ENCODE data around the gene AGRP.

AGRP gene

DNA sequence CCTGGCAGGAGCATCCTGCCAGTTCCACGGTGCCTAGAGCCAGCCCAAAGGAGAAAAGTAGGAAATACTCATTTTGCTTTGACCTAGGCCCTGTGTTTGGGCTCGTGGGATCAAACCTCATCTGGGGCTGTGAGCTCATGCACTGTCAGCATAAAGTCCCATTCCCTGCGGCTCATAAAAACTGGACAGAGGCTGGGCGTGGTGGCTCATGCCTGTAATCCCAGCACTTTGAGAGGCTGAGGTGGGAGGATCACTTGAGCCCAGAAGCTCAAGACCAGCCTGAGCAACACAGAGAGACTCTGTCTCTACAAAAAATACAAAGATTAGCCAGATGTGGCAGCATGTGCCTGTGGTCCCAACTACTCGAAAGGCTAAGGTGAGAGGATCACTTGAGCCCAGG lies 20.3 kb downstream of the AGRP start:
- no peak for DNase-seq

GRCh38 chr16:67462279-67462655 lies 21.1 kb downstream of the AGRP start:
- no peak for DNase-seq

GRCh38 chr16:67461600-67462278 lies 21.6 kb downstream of the AGRP start:
- DNase-seq = peak in 2 of 4 experiments; percentile 21 to 26

DNA sequence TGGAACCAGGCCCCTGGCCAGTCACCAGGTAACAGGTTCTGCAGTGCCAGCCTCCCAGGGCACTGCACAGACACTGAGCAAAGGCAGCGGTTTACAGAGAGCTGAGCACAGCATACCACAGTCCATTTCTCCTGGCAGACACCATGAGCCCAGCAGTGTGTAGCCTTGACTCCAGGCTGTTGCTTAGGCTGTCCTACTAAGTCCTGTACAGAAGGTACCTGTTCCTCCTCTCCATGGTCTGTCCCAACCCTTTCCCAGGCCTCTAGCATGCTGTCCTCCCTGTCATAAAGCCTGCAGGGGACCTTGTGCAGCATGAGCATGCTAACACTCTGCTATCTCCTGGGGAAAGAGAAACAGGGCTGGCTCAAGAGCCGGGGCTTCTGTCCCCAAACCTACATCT lies 22.4 kb downstream of the AGRP start:
- DNase-seq = no peak

DNA sequence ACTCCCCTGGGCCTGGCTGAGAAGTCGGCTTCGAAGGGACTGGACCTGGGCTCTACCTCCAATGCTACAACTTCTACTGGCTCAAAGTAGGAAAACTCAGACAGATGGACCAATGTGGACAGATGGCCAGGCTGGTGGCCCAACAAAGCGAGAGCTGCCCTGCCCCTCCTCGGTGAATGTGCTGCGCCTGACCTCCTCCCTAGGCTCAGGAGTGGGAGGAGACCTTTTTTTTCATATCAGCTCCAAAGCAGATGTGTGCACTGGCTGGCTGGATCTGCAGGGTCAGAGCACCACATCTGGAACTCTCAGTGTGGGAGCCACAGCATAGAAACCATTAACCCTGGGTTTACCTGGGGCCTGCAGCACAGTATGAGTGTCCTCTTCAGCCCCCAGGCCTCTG lies 23.2 kb downstream of the AGRP start:
- DNase-seq = no peak

- no peak for DNase-seq
Observed at GRCh38 chr16:67459861-67460150, 23.5 kb downstream of the AGRP start.

DNA sequence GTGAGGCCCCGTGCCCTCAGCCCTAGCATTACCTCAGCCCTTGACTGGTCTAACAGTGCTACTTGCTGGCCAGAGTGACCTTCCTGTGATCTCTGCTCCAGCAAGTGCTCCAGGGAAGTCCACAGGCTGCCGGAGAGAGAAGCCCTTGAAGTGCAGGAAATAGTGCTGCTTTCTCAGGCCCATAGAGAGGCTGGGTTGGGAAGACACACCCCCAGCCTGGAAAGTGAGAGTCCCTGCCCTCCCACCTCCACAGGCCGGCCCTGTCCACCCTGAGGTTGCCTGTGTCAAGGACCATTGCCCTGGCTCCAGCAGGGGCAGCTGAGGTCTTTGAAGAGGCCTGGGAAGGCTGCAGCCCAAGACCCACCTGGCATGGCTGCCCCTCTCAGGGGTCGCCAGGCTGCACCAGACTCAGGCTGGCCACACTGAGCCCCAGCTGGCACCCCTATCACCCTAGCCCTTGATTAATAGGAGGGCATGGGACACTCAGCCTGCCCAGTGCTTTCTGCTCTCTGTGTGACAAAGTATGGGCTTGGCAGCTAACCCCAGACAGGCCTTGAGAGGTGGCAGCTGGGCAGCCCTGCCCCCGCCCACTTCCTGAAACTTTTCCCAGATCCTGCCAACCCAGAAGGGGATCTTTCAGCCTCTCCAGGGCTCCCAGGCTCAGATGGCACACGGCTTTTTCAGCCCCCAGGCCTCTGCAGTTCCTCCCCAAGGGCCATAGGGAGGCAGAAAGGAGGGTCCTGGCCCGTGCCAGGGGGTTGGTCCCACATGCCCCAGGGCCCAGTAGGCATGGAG lies 24.1 kb downstream of the AGRP start:
- peak in 1 of 4 experiments; percentile 36 for DNase-seq

DNA sequence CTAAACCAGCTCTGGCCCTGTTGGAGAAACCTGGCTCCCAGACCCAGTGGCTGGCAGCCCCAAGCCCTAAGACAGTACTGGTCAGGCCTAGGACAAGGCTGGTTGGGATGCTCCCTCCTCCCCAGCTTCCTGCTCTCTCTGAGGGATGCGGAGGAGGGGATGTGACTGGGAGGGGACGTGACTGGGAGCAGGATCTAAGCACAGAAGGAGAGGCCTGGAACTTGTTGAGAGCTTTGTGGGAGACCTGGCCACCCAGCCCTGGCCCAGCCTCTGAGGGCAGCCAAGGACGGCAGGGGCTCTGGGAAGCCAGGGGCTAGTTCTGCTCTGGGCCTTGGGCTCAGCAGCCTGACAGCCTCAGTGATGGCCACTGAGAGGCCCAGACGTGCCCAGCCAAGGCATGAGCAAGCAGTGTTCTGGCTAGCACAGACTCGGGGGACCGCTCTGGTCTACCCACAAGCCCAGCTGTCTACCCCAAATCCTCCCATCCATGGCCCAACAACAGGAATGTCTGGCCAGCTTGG lies 25.2 kb downstream of the AGRP start:
- DNase-seq = no peak

DNA sequence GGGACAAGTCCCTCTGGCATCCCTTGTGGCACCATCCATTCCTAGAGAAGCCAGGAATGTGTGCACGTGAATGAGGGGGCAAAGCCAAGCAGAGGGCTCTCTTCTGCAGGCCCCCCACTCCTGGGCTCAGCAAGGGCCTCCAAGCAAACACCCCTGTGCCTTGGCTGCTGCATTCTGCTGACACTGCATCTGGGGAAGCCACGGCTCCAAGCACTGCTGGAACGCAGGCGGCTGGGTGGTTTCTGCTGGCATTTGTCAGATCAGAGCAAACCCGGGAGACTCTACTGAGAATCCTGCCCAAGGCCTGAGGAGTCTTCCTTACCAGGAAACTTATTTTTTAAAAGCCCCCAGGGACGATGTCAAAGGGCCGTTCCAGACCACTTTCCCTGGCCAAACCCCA lies 25.7 kb downstream of the AGRP start:
- DNase-seq = no peak

DNA sequence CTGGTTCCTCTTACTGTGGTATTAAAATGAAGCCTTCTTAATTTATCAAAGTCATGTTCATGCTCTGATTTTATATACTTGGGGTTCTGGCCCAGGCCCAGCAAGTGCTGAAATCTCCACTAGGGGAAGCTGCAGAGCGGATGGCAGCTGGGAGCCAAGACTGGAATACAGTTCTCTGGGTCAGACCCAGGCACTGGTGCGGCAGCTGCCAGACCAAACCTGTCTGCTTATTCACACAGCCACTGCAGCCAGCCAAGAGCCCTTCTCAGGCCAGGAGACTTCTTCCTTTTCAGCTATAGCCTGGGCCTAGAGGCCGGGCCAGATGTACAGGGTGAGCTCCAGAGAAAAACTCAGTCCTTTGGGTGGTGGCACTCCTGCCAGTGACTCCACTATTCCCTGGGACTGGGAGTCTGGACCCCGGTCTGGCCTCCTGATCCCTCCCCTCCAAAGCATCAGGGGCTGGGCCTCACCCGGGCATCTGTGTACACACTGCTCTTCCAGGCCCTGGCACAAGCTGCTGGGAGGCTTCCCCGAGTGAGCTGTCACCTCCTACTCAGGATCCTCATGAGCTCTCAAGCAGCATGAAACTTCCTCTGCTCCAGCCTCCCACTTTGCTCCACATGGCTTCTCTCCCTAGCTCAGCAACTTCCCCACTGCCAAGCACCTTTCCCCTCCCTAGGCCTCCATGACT lies 26.8 kb downstream of the AGRP start:
- DNase-seq = peak; percentile 46 to 81 (median 72)

DNA sequence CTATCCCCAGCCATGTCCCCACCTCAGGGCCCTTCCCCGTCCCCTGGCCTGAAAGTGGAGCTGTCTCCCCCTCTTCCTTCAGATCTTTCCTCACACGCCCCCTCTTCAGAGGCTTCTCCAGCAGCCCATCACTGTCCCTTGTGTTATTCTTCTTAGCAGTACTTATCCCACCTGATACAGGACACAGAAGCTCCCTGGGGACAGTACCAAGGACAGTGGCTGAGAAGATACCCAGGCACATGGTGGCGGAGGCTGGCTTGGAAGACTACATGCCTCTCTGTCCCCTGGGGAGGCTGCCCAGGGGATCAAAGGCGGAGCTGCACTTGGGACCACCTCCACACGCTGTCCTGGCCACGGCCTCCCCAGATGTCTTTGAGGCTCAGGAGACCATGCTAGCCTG lies 28.5 kb downstream of the AGRP start:
- no peak for DNase-seq

GRCh38 chr16:67454104-67454503 lies 29.2 kb downstream of the AGRP start:
- DNase-seq = no peak

DNA sequence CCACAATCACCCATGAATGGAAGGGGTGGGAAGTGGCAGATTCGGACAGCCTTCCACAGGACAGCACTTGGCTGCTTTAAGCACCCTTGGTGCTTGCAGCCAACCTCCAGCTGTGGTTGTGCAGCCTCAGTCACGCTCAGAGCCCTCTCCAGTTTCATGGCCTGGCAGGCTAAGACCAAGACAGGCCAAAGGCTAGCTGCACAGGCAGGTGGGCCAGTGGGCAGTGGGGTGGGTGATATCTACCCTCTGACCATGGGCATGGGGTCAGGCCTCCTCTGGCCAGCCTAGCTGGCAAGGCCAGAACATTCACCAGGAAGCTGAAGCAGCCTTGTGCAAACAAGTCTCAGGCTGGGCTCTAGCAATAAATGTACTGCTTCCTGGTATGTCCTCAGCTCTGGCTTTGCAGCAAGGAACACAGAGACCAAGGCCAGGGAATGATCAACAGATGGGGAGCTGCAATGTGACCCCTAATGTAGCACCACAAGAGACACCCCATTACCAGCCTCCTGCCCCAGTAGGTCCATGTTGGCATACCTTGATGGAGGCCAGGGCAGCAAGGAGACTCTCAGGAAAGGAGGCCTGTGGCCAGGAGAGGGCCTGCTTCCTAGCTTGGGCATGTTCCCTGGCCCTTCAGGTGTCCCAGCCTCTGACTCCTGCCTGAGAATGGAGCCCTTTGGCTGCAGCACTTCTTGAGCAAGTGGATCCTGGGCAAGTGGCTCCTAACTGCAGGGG lies 31.5 kb downstream of the AGRP start:
- DNase-seq = no peak

GRCh38 chr16:67451061-67451703 lies 32.2 kb downstream of the AGRP start:
- DNase-seq = no peak

GRCh38 chr16:67449739-67450138 lies 33.6 kb downstream of the AGRP start:
- DNase-seq = no peak

DNA sequence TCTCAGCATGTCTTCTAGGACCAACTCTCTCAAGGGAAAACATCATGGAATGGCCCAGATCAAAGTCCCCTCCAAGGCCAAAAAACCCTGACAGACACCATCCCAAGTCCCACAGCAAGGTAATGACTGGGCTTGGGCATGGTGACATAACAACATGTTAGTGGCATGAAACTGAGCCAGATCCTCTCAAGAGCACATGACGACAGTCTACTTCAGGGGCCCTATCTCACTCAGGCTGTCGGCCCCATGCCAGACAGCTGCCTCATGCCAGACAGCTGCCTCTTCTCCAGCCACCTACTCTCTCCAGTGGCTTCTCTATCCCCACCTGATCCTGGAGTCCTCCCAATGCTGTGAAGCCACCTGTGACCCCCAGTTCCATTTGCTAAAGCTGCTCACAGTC lies 34.0 kb downstream of the AGRP start:
- DNase-seq = no peak

DNA sequence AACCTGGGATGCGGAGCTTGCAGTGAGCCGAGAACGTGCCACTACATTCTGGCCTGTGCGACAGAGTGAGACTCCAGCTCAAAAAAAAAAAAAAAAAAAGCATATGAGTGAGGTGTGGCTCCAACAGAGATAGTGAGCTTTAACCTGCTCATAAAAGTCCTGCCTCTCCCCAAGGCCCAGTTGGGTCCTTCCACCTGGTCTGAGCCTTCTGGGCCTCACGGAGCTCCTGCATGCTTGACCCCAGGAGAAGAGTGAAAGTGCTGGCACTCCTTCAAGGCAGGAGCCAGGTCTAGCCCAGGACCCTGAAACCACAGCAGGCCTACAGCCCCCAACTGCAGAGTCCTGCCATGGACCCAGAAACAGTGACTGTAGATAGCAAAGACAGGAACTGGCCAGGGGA lies 34.8 kb downstream of the AGRP start:
- no peak for DNase-seq

GRCh38 chr16:67447508-67448076 lies 35.8 kb downstream of the AGRP start:
- DNase-seq = peak; percentile 77 to 85 (median 80)

GRCh38 chr16:67446968-67447507 lies 36.3 kb downstream of the AGRP start:
- no peak for DNase-seq

GRCh38 chr16:67445913-67446907 lies 37.1 kb downstream of the AGRP start:
- no peak for DNase-seq
